Measurements from ENCODE around the gene DCAF12.
A peak's percentile ranks its signal among the peaks of the same experiment; 100 is the strongest.

DCAF12 gene

DNA sequence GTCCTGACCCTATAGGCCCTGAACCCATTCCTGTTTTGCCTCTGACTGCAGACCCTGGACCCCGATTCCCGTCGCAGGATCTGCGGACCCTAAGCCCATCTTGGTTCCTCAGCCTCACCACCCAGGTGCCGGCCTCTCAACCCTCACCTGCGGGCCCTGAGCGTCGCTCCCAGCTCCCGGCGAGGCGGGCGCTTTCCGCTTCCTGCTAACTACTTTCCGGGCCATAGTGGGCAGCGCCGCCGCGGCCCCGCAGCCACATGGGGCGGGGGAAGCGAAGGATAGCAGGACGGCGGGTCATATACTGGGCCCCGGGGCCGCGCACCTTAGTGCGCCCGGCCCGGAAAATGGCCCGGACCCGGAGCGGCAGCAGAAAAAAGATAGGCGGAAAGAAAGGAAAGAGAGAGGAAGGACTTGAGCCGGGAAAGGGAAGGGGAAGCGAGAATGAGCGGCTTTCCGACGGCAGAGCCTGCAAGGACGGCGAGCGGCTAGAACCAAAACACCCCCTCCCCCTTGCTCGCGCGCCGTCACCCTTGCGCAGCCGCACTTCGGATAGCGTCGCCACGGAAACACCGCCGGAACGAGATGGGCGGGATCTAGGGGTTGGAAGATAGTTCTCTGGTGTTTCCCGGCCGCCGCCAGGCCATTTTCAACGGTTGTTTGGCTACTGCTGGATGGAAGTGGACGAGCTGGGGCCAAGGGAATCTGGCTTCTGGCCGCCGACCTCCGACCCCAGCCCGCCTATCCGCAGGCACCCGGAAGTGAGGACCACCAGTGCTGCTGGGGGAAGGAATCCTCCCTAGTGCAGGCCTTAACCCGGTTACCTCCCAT lies at the start of gene DCAF12:
Gene DCAF12, minus strand, starts transcription at position 492 of the 828 bp plus-strand sequence. Its CDS starts 267 bp downstream, at position 225.
- peak; percentile 76 for DNase-seq (ENCODE audit: low read depth)
- TF ChIP-seq, protein P1, sequence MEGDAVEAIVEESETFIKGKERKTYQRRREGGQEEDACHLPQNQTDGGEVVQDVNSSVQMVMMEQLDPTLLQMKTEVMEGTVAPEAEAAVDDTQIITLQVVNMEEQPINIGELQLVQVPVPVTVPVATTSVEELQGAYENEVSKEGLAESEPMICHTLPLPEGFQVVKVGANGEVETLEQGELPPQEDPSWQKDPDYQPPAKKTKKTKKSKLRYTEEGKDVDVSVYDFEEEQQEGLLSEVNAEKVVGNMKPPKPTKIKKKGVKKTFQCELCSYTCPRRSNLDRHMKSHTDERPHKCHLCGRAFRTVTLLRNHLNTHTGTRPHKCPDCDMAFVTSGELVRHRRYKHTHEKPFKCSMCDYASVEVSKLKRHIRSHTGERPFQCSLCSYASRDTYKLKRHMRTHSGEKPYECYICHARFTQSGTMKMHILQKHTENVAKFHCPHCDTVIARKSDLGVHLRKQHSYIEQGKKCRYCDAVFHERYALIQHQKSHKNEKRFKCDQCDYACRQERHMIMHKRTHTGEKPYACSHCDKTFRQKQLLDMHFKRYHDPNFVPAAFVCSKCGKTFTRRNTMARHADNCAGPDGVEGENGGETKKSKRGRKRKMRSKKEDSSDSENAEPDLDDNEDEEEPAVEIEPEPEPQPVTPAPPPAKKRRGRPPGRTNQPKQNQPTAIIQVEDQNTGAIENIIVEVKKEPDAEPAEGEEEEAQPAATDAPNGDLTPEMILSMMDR (IDR thresholded peaks at IDR 0.05; ENCODE audit: low read depth, low read length, missing control alignments): peak; percentile 4
- peak within 1 kb of the TSS; percentile 82 for H3K4me3 ChIP-seq (ENCODE audit: low read depth, low read length)

DNA sequence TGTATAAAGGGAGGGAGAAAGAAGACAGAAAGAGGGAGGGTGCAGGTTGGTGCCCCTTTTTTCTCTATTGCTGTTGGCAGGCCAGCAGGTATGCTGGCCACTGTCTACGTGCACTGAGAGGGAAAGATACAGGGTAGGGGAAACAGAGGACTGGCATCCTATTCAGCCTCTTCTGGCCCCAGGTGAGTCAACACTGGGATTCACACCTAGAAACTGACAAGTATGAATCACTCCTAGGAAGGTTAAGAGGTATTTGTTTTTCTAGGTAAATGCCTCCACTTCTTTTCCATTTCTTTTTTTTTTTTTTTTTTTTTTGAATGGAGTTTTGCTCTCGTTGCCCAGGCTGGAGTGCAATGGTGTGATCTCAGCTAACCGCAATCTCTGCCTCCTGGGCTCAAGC lies 49.6 kb upstream of the DCAF12 start:
- TF ChIP-seq, protein P1 (IDR thresholded peaks at IDR 0.05; ENCODE audit: low read depth, low read length, missing control alignments): no peak

DNA sequence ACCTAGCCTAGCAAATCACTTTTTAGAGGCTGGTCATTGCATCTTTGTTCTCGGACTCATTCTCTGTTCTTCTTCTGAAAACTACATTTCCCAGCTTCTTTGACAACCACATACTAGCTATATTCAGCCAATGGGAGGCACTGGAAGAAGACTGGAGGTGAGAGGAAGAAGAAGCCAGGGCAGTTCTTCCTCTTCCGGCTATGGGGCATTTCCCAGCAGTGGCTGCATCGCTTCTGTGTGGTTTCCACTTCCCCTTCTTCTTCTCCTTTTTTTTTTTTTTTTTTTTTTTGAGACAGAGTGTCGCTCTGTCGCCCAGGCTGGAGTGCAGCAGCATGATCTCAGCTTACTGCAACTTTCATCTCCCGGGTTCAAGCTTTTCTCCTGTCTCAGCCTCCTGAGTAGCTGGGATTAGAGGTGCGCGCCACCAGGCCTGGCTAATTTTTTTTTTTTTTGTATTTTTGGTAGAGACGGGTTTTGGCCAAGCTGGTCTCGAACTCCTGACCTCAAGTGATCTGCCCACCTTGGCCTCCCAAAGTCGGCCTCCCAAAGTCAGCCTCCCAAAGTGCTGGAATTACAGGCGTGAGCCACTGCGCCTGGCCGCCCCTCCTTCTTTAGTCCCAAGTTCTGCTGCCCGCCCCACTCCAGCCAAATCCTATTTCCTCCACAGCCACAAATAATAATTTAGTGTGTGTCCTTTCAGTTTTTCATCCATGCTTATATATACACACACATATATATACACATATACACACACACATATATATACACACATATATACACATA lies 45.4 kb upstream of the DCAF12 start:
- TF ChIP-seq, protein P1 (IDR thresholded peaks at IDR 0.05; ENCODE audit: low read depth, low read length, missing control alignments): no peak
- H3K4me3 ChIP-seq (ENCODE audit: low read depth, low read length): no peak overlapping the region
- peak; percentile 55 for DNase-seq (ENCODE audit: low read depth)

More for the DNA sequence above, 49.6 kb upstream of the DCAF12 start:
- DNase-seq (ENCODE audit: low read depth): no peak
- no peak overlapping the region for H3K4me3 ChIP-seq (ENCODE audit: low read depth, low read length)

DNA sequence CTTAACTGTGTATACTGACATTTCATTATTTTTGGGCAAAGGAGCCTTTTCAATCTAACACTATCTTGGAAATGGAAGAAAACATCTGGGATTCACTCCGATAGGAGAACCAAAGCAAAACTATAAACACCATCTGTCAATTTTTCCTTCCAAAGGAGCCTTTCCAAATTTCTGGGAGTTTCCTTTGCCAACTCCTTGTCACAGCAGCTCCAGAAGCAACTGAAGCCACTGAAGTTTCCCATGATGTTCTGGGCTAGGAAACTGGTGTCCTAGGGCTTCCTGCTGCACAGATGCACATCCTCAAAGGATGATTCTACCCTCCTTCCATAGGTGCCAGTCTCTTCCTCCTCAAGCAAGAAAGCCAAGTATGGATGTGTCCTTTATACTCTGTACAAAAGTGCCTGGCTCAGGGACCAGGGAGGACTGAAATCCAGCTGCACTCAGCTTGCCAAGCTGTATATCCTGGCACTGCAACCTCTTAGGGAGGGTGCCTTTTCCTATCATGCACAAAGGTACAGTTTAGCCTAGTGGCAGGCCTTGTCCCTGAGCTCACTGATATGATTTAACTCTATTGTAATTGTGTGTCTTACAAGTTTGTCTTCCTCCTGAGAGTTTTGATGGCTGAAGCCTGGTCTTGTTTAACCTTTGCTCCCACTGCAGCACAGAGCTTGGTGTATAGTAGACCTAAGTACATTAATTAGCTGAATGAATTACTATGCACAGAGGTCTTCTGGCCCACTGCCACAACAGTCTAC lies 43.9 kb upstream of the DCAF12 start:
- TF ChIP-seq, protein P1 (IDR thresholded peaks at IDR 0.05; ENCODE audit: low read depth, low read length, missing control alignments): no peak
- H3K4me3 ChIP-seq (ENCODE audit: low read depth, low read length): no peak overlapping the region
- no peak for DNase-seq (ENCODE audit: low read depth)

DNA sequence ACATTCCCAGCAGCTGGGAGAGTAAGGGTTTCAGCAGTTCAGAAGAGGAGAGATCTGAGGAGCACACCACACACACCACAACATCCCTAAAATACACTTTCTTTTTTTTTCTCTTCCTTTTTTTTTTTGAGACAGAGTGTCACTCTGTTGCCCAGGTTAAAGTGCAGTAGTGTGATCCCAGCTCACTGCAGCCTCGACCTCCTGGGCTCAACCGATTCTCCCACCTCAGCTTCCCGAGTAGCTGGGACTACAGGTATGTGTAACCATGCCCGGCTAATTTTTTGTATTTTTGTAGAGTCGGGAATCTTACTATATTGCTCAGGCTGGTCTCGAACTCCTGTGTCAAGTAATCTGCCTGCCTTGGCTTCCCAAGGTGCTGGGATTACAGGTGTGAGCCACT lies 42.6 kb upstream of the DCAF12 start:
- no peak for DNase-seq (ENCODE audit: low read depth)
- TF ChIP-seq, protein P1 (IDR thresholded peaks at IDR 0.05; ENCODE audit: low read depth, low read length, missing control alignments): no peak
- H3K4me3 ChIP-seq (ENCODE audit: low read depth, low read length): no peak overlapping the region

DNA sequence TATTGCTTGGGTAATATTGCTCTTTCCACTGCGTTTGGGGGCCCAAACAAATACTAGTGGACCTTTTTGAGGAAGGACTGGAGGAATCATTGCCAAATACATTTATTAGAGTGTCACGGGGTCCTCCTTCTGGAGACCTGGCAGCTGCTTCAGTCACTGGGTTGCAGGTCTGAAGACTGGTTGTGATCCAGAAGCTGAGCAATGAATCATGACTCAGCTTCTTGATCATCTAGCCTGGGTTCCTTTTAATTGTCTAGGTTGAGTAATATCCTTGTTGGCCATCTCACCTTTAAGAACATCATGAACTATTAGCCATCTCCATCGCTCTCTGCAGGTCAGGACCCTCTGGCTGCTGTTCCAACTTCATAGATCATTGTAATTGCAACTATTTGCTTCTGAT lies 36.9 kb upstream of the DCAF12 start:
- H3K4me3 ChIP-seq (ENCODE audit: low read depth, low read length): no peak overlapping the region
- TF ChIP-seq, protein P1 (IDR thresholded peaks at IDR 0.05; ENCODE audit: low read depth, low read length, missing control alignments): no peak
- no peak for DNase-seq (ENCODE audit: low read depth)

All from GM12864 (cell line).